HG02642 (cell line): ENCODE results near the gene PYCR2.

ENCODE experiments used
- ATAC-seq: cut with Tn5 transposase; IDR thresholded peaks from one replicate; pipeline ENCODE4 v1.9.1; 2021; ENCODE audit warnings: mild to moderate bottlenecking; ENCODE audit not compliant: unreplicated experiment, poor library complexity

The PYCR2 gene

GRCh38 chr1:225921734-225922709 is 2.0 kb downstream of the PYCR2 start:
- no peak for ATAC-seq

GRCh38 chr1:225919906-225920305 is 4.1 kb downstream of the PYCR2 start:
- no peak for ATAC-seq

- ATAC-seq = no peak
These were observed 5.8 kb downstream of the PYCR2 start for GRCh38 chr1:225918280-225918679.

- no peak for ATAC-seq
These were observed 6.5 kb downstream of the PYCR2 start for GRCh38 chr1:225917536-225917935.

- no peak for ATAC-seq
These were observed 6.9 kb downstream of the PYCR2 start for GRCh38 chr1:225917101-225917500.

- ATAC-seq = no peak
These were observed 8.5 kb downstream of the PYCR2 start for GRCh38 chr1:225915538-225915991.

- ATAC-seq = no peak
These were observed 9.1 kb downstream of the PYCR2 start for GRCh38 chr1:225914947-225915346.

GRCh38 chr1:225914391-225914790 is 9.7 kb downstream of the PYCR2 start:
- ATAC-seq = no peak

- ATAC-seq = peak; percentile 85
These were observed 12.6 kb downstream of the PYCR2 start for GRCh38 chr1:225911191-225912130.

GRCh38 chr1:225909477-225909876 is 14.6 kb downstream of the PYCR2 start:
- no peak for ATAC-seq

GRCh38 chr1:225908773-225909172 is 15.3 kb downstream of the PYCR2 start:
- ATAC-seq = no peak

GRCh38 chr1:225908013-225908640 is 15.9 kb downstream of the PYCR2 start:
- ATAC-seq = no peak

- no peak for ATAC-seq
These were observed 16.7 kb downstream of the PYCR2 start for GRCh38 chr1:225907341-225907740.

GRCh38 chr1:225906467-225906866 is 17.6 kb downstream of the PYCR2 start:
- ATAC-seq = no peak

- ATAC-seq = no peak
These were observed 20.4 kb downstream of the PYCR2 start for GRCh38 chr1:225903623-225904022.

- no peak for ATAC-seq
These were observed 24.8 kb downstream of the PYCR2 start for GRCh38 chr1:225899044-225899925.

GRCh38 chr1:225897595-225898514 is 26.2 kb downstream of the PYCR2 start:
- no peak for ATAC-seq

- ATAC-seq = peak; percentile 100
These were observed 27.0 kb downstream of the PYCR2 start for GRCh38 chr1:225896937-225897549.
